ENCODE data around the gene CD151. TPM values are rescaled to one million over a fixed set of nuclear protein-coding genes. Genes with fewer than 3 reads are reported as not detected.

The CD151 gene
- total RNA-seq, 1 experiment from 2014 or later: 302 TPM

GRCh38 chr11:796565-797295 is 36.0 kb upstream of the CD151 start:
- no peak for DNase-seq (ENCODE audit: extremely low read depth, low read depth)

- no peak for DNase-seq (ENCODE audit: extremely low read depth, low read depth)
Measured at GRCh38 chr11:797296-798092, 35.3 kb upstream of the CD151 start.

GRCh38 chr11:798093-798713 is 34.5 kb upstream of the CD151 start, which contains the start of gene SLC25A22:
TSS of gene SLC25A22 (minus strand) at chr11:798281. CDS start at chr11:795006, 3,275 bp downstream.
- DNase-seq (ENCODE audit: extremely low read depth, low read depth): peak; percentile 63

GRCh38 chr11:799641-800316 is 33.0 kb upstream of the CD151 start:
- no peak for DNase-seq (ENCODE audit: extremely low read depth, low read depth)

GRCh38 chr11:800473-800872 is 32.3 kb upstream of the CD151 start:
- DNase-seq (ENCODE audit: extremely low read depth, low read depth): no peak

GRCh38 chr11:801097-801780 is 31.5 kb upstream of the CD151 start:
- DNase-seq (ENCODE audit: extremely low read depth, low read depth): no peak

GRCh38 chr11:802018-802617 is 30.6 kb upstream of the CD151 start:
- no peak for DNase-seq (ENCODE audit: extremely low read depth, low read depth)

GRCh38 chr11:802693-803466 is 29.9 kb upstream of the CD151 start:
- no peak for DNase-seq (ENCODE audit: extremely low read depth, low read depth)

- no peak for DNase-seq (ENCODE audit: extremely low read depth, low read depth)
Measured at GRCh38 chr11:803467-803742, 29.3 kb upstream of the CD151 start.

GRCh38 chr11:803770-804598 is 28.8 kb upstream of the CD151 start:
- no peak for DNase-seq (ENCODE audit: extremely low read depth, low read depth)

- no peak for DNase-seq (ENCODE audit: extremely low read depth, low read depth)
Measured at GRCh38 chr11:804599-804964, 28.2 kb upstream of the CD151 start.

GRCh38 chr11:808427-809286 is 24.1 kb upstream of the CD151 start:
- peak; percentile 50 for DNase-seq (ENCODE audit: extremely low read depth, low read depth)

- peak; percentile 93 for DNase-seq (ENCODE audit: extremely low read depth, low read depth)
Measured at GRCh38 chr11:809287-810039, 23.3 kb upstream of the CD151 start, which contains the start of gene RPLP2. TSS of gene RPLP2 (plus strand) at chr11:809967. CDS start at chr11:810235, 268 bp downstream.

GRCh38 chr11:810040-810567 is 22.6 kb upstream of the CD151 start:
- DNase-seq (ENCODE audit: extremely low read depth, low read depth): no peak

GRCh38 chr11:811446-812245 is 21.1 kb upstream of the CD151 start:
- no peak for DNase-seq (ENCODE audit: extremely low read depth, low read depth)

- no peak for DNase-seq (ENCODE audit: extremely low read depth, low read depth)
Measured at GRCh38 chr11:812390-812789, 20.4 kb upstream of the CD151 start.
